H1 (cell line): ENCODE measurements around the gene CCDC152. TPM values are rescaled to one million over a fixed set of nuclear protein-coding genes. Genes with fewer than 3 reads are reported as not detected.

Experiments used
- CTCF ChIA-PET: fragments of 300-600 bp; sonication (Branson Sonifier 250); formaldehyde crosslinking; loops from one replicate; lab custom pipeline; 2021; ENCODE audit not compliant: partially characterized antibody; lab: Charles Lee
- POLR2A ChIA-PET: fragments of 300-600 bp; sonication (Branson Sonifier 250); formaldehyde crosslinking; loops from one replicate; lab custom pipeline; 2021; ENCODE audit warnings: inconsistent platforms; ENCODE audit not compliant: partially characterized antibody; lab: Charles Lee
- DNase-seq, 2 experiments: peaks; one replicate each; pipeline versions ENCODE4 v3.0.0 to v3.0.0-alpha.2; 2010 to 2022; ENCODE audit warnings: low spot score in 2 of 2, low read depth in 1 of 2, mixed read lengths in 1 of 2
- FAIRE-seq: peaks from 2 replicates; lab custom pipeline; 2011; peaks lifted over from hg19 to GRCh38; lab: Jason Lieb, UNC
- H2AFZ ChIP-seq: 2 replicates; pipeline ENCODE4 v1.8.1; 2012; ENCODE audit warnings: low read length, inconsistent platforms
- H2AK5ac ChIP-seq: 2 replicates; pipeline ENCODE4 v1.6.1; 2013; ENCODE audit warnings: low read depth, low read length
- H2BK120ac ChIP-seq: replicated peaks from 2 replicates; pipeline ENCODE3; 2013; ENCODE audit warnings: low read depth, low read length, inconsistent platforms
- H2BK12ac ChIP-seq: 2 replicates; pipeline ENCODE4 v1.6.1; 2013; ENCODE audit warnings: low read depth, low read length
- H2BK15ac ChIP-seq: 2 replicates; pipeline ENCODE4 v1.6.1; 2013; ENCODE audit warnings: low read length
- H2BK20ac ChIP-seq: 2 replicates; pipeline ENCODE4 v1.6.1; 2013; ENCODE audit warnings: low read length
- H2BK5ac ChIP-seq: 2 replicates; pipeline ENCODE4 v1.6.1; 2013; ENCODE audit warnings: low read depth, low read length
- H3K14ac ChIP-seq: 2 replicates; pipeline ENCODE4 v1.6.1; 2013; ENCODE audit warnings: inconsistent platforms; ENCODE audit not compliant: insufficient read length
- H3K18ac ChIP-seq: 2 replicates; pipeline ENCODE4 v1.6.1; 2013; ENCODE audit warnings: low read length; ENCODE audit errors: extremely low read depth
- H3K23ac ChIP-seq: 2 replicates; pipeline ENCODE4 v1.6.1; 2013; ENCODE audit warnings: inconsistent platforms; ENCODE audit not compliant: insufficient read length
- H3K23me2 ChIP-seq: 2 replicates; pipeline ENCODE4 v1.6.1; 2013; ENCODE audit warnings: low read depth, low read length
- H3K27ac ChIP-seq: 2 replicates; pipeline ENCODE4 v1.6.1; 2011; ENCODE audit warnings: low read depth, low read length, inconsistent platforms
- H3K27me3 ChIP-seq, 4 experiments: replicated peaks in 1 of 4; 1 replicate in 1 of 4; 2 replicates in 3 of 4; pipeline versions ENCODE4 v1.6.1 to v1.8.1; 2011 to 2013; ENCODE audit warnings: low read length in 3 of 4, mild to moderate bottlenecking in 3 of 4, inconsistent platforms in 2 of 4, mixed read lengths in 2 of 4, moderate library complexity in 1 of 4; ENCODE audit not compliant: control insufficient read depth in 3 of 4, insufficient read depth in 3 of 4; ENCODE audit errors: extremely low read depth in 1 of 4
- H3K36me3 ChIP-seq, 4 experiments: 2 replicates each; pipeline versions ENCODE4 v1.6.1 to v1.8.1; 2011 to 2013; ENCODE audit warnings: mild to moderate bottlenecking in 4 of 4, low read length in 3 of 4, moderate library complexity in 2 of 4, control low read depth in 1 of 4, inconsistent platforms in 1 of 4; ENCODE audit not compliant: insufficient read depth in 4 of 4, control insufficient read depth in 2 of 4
- H3K4ac ChIP-seq: replicated peaks from 2 replicates; pipeline ENCODE3; 2013; ENCODE audit warnings: low read length, low read depth, mixed read lengths, inconsistent platforms; ENCODE audit not compliant: insufficient read length
- H3K4me1 ChIP-seq, 4 experiments: replicated peaks in 1 of 4; 1 replicate in 1 of 4; 2 replicates in 3 of 4; pipeline versions ENCODE4 v1.6.1 to v1.8.1; 2011 to 2013; ENCODE audit warnings: low read length in 3 of 4, inconsistent platforms in 2 of 4, mixed read lengths in 1 of 4; ENCODE audit not compliant: insufficient read depth in 4 of 4, control insufficient read depth in 3 of 4
- H3K4me2 ChIP-seq, 2 experiments: 2 replicates each; pipeline versions ENCODE4 v1.6.1 to v1.8.1; 2011 to 2013; ENCODE audit warnings: low read depth in 2 of 2, low read length in 2 of 2, control low read depth in 1 of 2, inconsistent platforms in 1 of 2, mild to moderate bottlenecking in 1 of 2; ENCODE audit not compliant: insufficient read depth in 1 of 2
- H3K4me3 ChIP-seq, 4 experiments: fragments of 200-600, 300-600 bp in 1 of 4; sonication (generic), shearing (Covaris generic), sonication (Bioruptor Twin) in 1 of 4; 2 replicates each; pipeline versions ENCODE4 v1.5.1 to v1.8.1; 2011 to 2016; ENCODE audit warnings: low read length in 4 of 4, low read depth in 3 of 4, control low read depth in 2 of 4, inconsistent platforms in 2 of 4, mild to moderate bottlenecking in 2 of 4, mixed read lengths in 1 of 4, moderate library complexity in 1 of 4; ENCODE audit not compliant: insufficient read depth in 2 of 4; ENCODE audit errors: extremely low read depth in 1 of 4
- H3K56ac ChIP-seq: replicated peaks from 2 replicates; pipeline ENCODE3; 2013; ENCODE audit warnings: low read depth, mild to moderate bottlenecking, mixed read lengths, low read length, inconsistent platforms; ENCODE audit not compliant: insufficient read length
- H3K79me1 ChIP-seq: 2 replicates; pipeline ENCODE4 v1.6.1; 2013; ENCODE audit warnings: low read depth, low read length, control low read depth
- H3K79me2 ChIP-seq, 2 experiments: 2 replicates each; pipeline versions ENCODE4 v1.6.1 to v1.8.1; 2012 to 2013; ENCODE audit warnings: low read length in 2 of 2, mild to moderate bottlenecking in 2 of 2, inconsistent platforms in 1 of 2; ENCODE audit not compliant: insufficient read depth in 2 of 2, control insufficient read depth in 1 of 2
- H3K9ac ChIP-seq, 4 experiments: replicated peaks in 1 of 4; 1 replicate in 1 of 4; 2 replicates in 3 of 4; pipeline versions ENCODE4 v1.6.1 to v1.8.1; 2011 to 2013; ENCODE audit warnings: low read depth in 3 of 4, low read length in 3 of 4, control low read depth in 2 of 4, mild to moderate bottlenecking in 2 of 4, moderate library complexity in 2 of 4, inconsistent platforms in 1 of 4; ENCODE audit errors: extremely low read depth in 1 of 4
- H3K9me3 ChIP-seq, 2 experiments: 2 replicates each; pipeline versions ENCODE4 v1.6.1 to v1.8.1; 2012 to 2013; ENCODE audit warnings: mild to moderate bottlenecking in 2 of 2, moderate library complexity in 2 of 2, control low read depth in 1 of 2, inconsistent platforms in 1 of 2, low read depth in 1 of 2, low read length in 1 of 2, mixed read lengths in 1 of 2; ENCODE audit not compliant: insufficient read depth in 2 of 2
- H4K20me1 ChIP-seq, 2 experiments: replicated peaks in 1 of 2; 2 replicates each; pipeline versions ENCODE3 to v1.8.1; 2011 to 2013; ENCODE audit warnings: inconsistent platforms in 2 of 2, low read length in 2 of 2, mild to moderate bottlenecking in 1 of 2; ENCODE audit not compliant: insufficient read depth in 2 of 2, control insufficient read depth in 1 of 2
- H4K5ac ChIP-seq: 2 replicates; pipeline ENCODE4 v1.6.1; 2013; ENCODE audit warnings: low read length, low read depth, mixed read lengths, inconsistent platforms; ENCODE audit not compliant: insufficient read length
- H4K8ac ChIP-seq: 2 replicates; pipeline ENCODE4 v1.8.0; 2013; ENCODE audit warnings: mild to moderate bottlenecking, moderate library complexity, low read length, inconsistent platforms; ENCODE audit not compliant: insufficient read depth; ENCODE audit errors: extremely low read depth
- H4K91ac ChIP-seq: replicated peaks from 2 replicates; pipeline ENCODE3; 2013; ENCODE audit warnings: low read length, mixed read lengths, inconsistent platforms; ENCODE audit not compliant: insufficient read length
- BRCA1 ChIP-seq: IDR thresholded peaks from 2 replicates; pipeline ENCODE4 v1.6.1; 2012; ENCODE audit warnings: low read depth, low read length, improper control_type of control experiment
- CBX5 ChIP-seq: fragments of 300-800, 300-1000 bp; sonication (generic); IDR thresholded peaks from 2 replicates; pipeline ENCODE4 v1.7.1; 2016; ENCODE audit warnings: antibody characterized with exemption, low read length, low read depth
- CBX8 ChIP-seq: fragments of 300-800, 300-1000 bp; sonication (generic); IDR thresholded peaks from 2 replicates; pipeline ENCODE4 v1.7.1; 2016; ENCODE audit warnings: low read depth, low read length, borderline replicate concordance
- CEBPB ChIP-seq: IDR thresholded peaks from 2 replicates; pipeline ENCODE4 v1.6.1; 2012; ENCODE audit warnings: low read depth, low read length
- CREB1 ChIP-seq: IDR thresholded peaks from 2 replicates; pipeline ENCODE4 v1.6.1; 2012; ENCODE audit warnings: inconsistent platforms
- GABPA ChIP-seq: IDR thresholded peaks from 2 replicates; pipeline ENCODE4 v1.6.1; 2011; ENCODE audit warnings: mild to moderate bottlenecking, low read length, moderate library complexity, borderline replicate concordance; ENCODE audit not compliant: insufficient read depth
- GTF2F1 ChIP-seq: IDR thresholded peaks from 2 replicates; pipeline ENCODE4 v1.6.1; 2012; ENCODE audit warnings: low read depth, low read length, improper control_type of control experiment, borderline replicate concordance
- MAX ChIP-seq: IDR thresholded peaks from 2 replicates; pipeline ENCODE4 v1.6.1; 2012; ENCODE audit warnings: inconsistent platforms
- NRF1 ChIP-seq: IDR thresholded peaks from 2 replicates; pipeline ENCODE4 v1.6.1; 2011; ENCODE audit warnings: mild to moderate bottlenecking, low read depth, low read length, improper control_type of control experiment
- POU5F1 ChIP-seq: IDR thresholded peaks from 2 replicates; pipeline ENCODE4 v1.6.1; 2011; ENCODE audit warnings: low read depth, mild to moderate bottlenecking, low read length, moderate library complexity
- RFX5 ChIP-seq: IDR thresholded peaks from 2 replicates; pipeline ENCODE4 v1.6.1; 2011; ENCODE audit warnings: low read depth, low read length, improper control_type of control experiment, borderline replicate concordance
- SAP30 ChIP-seq: fragments of 300-600 bp; sonication (generic); IDR thresholded peaks from 2 replicates; pipeline ENCODE4 v1.7.1; 2012; ENCODE audit warnings: low read length, moderate library complexity, mild to moderate bottlenecking, inconsistent platforms; ENCODE audit not compliant: insufficient read depth, insufficient replicate concordance
- USF2 ChIP-seq: IDR thresholded peaks from 2 replicates; pipeline ENCODE4 v1.6.1; 2011; ENCODE audit warnings: low read length, improper control_type of control experiment
- YY1 ChIP-seq: IDR thresholded peaks from 2 replicates; pipeline ENCODE4 v1.6.1; 2011; ENCODE audit warnings: low read depth, mild to moderate bottlenecking, low read length
- WGBS, 2 experiments: shearing (Covaris generic) in 1 of 2; methylation state at CpG; one replicate each; pipeline versions ENCODE4 v1.1.6 to v1.1.7; 2013 to 2015; ENCODE audit warnings: low lambda C conversion rate in 2 of 2, mixed read lengths in 2 of 2, inconsistent platforms in 1 of 2, low coverage in 1 of 2, missing lambda C conversion rate in 1 of 2; ENCODE audit not compliant: insufficient replicate concordance in 2 of 2, insufficient coverage in 1 of 2, insufficient read length in 1 of 2; ENCODE audit errors: extremely low coverage in 1 of 2, missing lambda C conversion rate in 1 of 2; 5-methylcytosine and 5-hydroxymethylcytosine counted together
- polyA plus RNA-seq, 7 experiments: library from polyadenylated mRNA; depleted of rRNA in 3 of 7; stranded (reverse) in 5 of 7; unstranded in 2 of 7; fragments of >200 nt in 5 of 7; fragments of 200-250 nt in 2 of 7; gene quantifications; 1 replicate in 5 of 7; 2 replicates in 1 of 7; 4 replicates in 1 of 7; pipeline versions ENCODE4 v1.2.1 to v1.2.3, GENCODE V29; 2011 to 2013; ENCODE audit warnings: missing spikeins in 2 of 7, mixed read lengths in 2 of 7
- total RNA-seq: library from RNA; stranded (reverse); fragmentation: NEBNext Ultra II Directional; extraction: Animal tissue kit (Norgen Biotek cat#: 25700); gene quantifications from 2 replicates; pipeline ENCODE4 v1.2.1, GENCODE V29; 2021

Gene CCDC152
- total and polyA plus RNA-seq, 2 of the 8 experiments (the other 6 are each of a cell fraction or from before 2014, with no cell fraction given), result 2.6 to 9.5 TPM

GRCh38 chr5:42750507-42750906 lies 6.1 kb upstream of the CCDC152 start:
- no peak overlapping the region for H3K4ac ChIP-seq
- H3K23me2 ChIP-seq, result no peaks in the 10 kb centered on the region; the same call in 1 of the 2 replicates
- DNase-seq (no peak), FAIRE-seq (no peak)
- H3K27me3 ChIP-seq, result no peaks in the 10 kb centered on the region
- WGBS, 2 experiments, result 90% methylated on average over 5 of the region's 5 CpGs; no CpG with 5 or more reads in 1 of the 2 experiments
- H2BK12ac ChIP-seq, result no peak overlapping the region
- no peak overlapping the region for H2AK5ac ChIP-seq
- H3K14ac ChIP-seq, result no peak overlapping the region
- no peak overlapping the region for H2AFZ ChIP-seq
- no peaks in the 10 kb centered on the region for H3K79me1 ChIP-seq
- no peak overlapping the region for H2BK15ac ChIP-seq
- H2BK5ac ChIP-seq, result no peak overlapping the region
- no peak overlapping the region for H3K27ac ChIP-seq
- peak overlapping the region; percentile 39 for H4K8ac ChIP-seq
- H3K9ac ChIP-seq, result no peak overlapping the region
- ChIA-PET CTCF (interaction anchor here (1.1 kb wide), 1 partner anchor 17 kb away, joined by 4 read pairs; no protein-coding TSS in a partner anchor), POLR2A (no interaction called here)
- H4K20me1 ChIP-seq, result no peaks in the 10 kb centered on the region
- no peak overlapping the region for H2BK20ac ChIP-seq
- H3K56ac ChIP-seq, result no peak overlapping the region
- no peaks in the 10 kb centered on the region for H3K4me1 ChIP-seq
- no peaks in the 10 kb centered on the region for H3K9me3 ChIP-seq
- H3K4me3 ChIP-seq, result no peak overlapping the region
- H3K23ac ChIP-seq, result no peak overlapping the region
- H3K4me2 ChIP-seq, result no peak overlapping the region
- H4K5ac ChIP-seq, result no peak overlapping the region
- H2BK120ac ChIP-seq, result no peak overlapping the region
- H3K79me2 ChIP-seq, result no peaks in the 10 kb centered on the region
- H3K18ac ChIP-seq, result no peak overlapping the region
- no peaks in the 10 kb centered on the region for H3K36me3 ChIP-seq
- no peak overlapping the region for H4K91ac ChIP-seq
- no peak for TF ChIP-seq BRCA1
- TF ChIP-seq CBX5, result no peak
- TF ChIP-seq CEBPB, result no peak
- no peak for TF ChIP-seq RFX5
- no peak for TF ChIP-seq CBX8
- no peak for TF ChIP-seq GABPA
- no peak for TF ChIP-seq MAX
- TF ChIP-seq GTF2F1, result no peak
- no peak for TF ChIP-seq YY1
- no peak for TF ChIP-seq USF2
- TF ChIP-seq POU5F1, result no peak
- TF ChIP-seq SAP30, result no peak
- no peak for TF ChIP-seq NRF1
- no peak for TF ChIP-seq CREB1
